HCEC 1CT (cell line): Measurements from ENCODE around the gene OVAAL.

Experiments
- DNase-seq: peaks from one replicate; pipeline ENCODE4 v3.0.0-alpha.2; 2017

Gene OVAAL

DNA sequence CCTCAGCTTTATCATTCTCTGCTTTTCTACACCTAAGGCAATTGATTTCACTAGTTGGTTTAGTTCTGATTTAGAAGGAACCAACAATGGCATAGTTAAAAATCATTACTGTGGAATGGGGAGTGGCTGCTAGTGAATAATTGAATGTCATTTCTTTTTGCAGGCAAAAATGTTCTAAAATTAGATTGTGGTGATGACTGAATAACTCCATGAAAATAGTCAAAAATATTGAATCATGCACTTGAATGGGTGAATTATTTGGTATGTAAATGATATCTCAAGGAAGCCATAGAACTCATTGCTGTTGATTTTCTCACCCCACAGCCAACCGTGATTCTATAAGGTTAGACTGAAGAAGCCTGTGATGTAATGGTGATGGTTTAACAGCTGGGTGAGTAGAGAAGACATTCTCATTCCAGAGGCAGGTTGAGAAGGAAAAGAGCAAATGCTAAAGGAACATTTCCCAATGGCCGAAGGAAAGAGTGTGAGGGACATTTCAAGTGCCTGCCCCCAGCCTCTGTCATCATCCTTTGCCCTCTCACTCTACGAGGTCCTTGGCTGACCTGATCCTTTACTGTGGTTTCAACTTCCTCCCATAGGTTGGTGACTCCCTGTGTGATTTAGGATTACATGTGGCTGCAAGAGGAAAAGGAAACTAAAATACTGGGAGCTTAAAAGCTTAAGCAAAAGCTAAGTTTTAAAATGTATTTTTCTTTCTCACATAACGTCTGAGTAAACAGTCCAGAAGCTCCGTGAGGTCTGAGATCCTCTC, 12.5 kb downstream of the OVAAL start:
- peak; percentile 59 for DNase-seq

DNA sequence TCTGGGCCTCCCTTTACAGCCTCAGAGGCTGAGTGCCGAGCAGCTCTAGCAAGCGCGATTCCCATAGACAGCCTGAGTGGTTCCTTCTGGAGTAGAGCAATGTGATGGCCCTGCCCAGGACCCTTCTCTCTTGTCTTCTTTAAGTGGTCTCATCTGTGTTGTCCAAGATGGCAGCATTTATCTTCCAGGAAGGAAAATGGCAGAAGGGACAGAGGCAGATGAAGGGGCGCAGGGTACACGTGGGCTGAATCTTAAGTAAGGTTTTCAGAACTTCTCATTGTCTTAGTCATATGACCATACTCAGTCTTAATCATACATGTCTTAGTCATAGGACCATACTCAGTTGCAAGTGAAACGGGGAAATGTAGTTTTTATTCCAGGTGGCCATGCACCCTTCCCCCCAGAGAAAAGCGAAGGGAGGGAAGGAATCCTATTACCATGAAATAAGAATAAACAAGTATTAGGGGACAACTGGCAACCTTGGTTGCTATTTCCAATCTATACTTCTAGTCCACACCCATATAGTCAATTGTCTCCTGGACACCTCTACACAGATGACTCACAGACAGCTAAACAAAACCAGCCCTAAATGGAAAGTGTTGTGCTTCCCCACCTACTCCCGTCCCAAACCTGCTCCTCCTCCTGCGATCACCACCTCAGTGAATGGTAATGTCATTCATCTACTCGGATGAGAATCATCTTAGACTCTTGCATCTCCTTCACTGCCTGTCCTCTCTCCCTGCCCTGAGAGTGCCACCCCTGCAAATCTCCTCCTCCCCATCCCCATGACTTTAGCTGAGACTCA, 13.3 kb downstream of the OVAAL start:
- peak; percentile 57 for DNase-seq

DNA sequence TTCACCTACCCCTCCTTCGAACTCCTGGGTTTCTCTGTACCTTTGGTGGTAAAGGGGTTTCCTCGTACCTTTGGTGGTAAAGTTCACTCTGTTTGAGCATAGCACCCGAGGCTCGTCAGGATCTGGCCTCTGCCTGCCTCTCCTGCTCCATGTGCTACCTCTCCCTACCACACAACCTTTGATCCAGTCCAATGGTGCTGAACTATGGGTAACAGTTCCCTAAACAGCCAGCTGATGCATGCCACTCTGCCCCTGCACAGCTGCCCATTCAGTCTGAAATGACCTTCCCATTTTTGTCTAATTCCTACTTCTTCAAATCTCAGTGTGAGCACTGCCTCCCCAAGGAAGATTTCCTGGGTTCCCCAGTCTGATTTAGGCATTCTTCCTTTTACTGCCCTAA, 14.0 kb downstream of the OVAAL start:
- no peak for DNase-seq

DNA sequence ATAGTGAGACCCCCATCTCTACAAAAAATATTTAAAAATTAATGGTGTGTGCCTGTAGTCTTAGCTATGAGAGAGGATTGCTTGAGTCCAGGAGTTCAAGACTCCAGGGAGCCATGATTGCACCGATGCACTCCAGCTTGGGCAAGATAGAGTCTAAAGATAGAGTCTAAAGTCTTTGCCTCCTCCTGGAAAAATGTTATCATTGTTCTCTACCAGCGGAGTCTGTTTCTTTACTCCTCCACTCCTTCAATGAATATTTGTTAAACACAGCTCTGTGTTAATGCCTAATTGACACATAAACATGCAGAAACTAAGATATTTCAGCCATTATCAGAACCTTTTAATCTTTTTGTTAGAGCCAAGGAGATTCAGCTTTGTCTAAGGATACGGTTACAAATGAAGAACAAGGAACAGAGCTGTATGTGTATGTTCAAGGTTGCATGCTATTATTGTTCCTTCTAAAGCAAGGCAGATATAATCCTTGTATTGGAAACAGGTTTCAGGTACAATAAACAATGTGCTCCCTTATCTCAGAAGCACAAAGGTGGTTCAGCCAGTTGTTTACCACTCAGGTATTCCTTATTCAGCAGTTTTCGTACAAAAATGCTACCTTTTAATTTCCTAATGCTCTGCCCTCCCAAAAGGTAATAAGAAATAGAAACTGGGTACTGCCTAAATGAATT, 15.4 kb downstream of the OVAAL start:
- DNase-seq: no peak

DNA sequence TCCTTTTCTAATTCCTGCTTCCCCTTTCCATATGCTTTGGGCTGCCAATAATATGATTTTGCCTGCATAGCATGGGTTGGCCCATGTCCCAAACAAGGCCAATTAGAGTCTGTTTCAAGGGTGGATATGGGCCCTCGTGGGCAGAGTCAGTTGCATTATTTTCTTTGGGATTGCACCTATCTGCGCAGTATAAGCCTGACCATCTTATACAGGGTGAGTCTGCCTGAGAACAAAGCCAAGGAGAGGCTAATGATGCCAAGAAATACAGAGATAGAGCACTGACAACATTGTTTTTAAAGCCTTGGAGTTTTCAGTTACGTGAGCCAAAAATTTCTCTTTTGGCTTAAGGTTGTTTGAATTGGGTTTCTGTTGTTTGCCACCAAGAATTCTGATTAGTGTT, 18.6 kb downstream of the OVAAL start:
- no peak for DNase-seq

DNA sequence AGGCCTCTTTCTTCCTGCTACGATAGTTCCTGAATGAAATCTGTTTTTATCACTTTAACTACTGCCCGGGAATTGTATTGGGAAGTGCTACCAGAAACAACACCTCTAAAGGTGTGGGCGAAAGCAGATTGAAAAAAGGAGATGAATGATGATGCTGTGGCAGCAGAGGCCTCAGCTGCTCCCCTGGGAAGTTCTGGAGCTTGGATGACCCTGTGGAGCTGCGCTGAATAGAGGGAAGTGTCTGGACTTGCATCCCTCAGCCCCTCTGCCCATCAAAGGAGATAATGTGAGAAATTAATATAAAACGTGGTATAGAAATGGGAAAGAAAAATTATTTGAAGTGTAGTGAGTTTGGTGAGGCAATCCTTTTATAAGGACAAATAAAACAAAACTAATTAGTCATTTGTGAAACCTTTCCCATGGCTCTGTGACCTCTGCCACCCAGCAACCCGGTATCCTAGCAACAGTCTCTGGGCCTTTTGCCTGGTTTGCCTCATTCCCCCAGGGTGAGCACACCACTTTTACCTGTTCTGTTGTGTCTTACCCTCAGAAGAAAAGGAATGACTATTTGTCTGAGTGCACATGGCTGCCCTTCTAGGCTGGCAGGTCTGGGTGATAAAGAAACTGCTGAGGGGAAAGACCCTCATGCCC, 21.3 kb downstream of the OVAAL start:
- DNase-seq: peak; percentile 43

DNA sequence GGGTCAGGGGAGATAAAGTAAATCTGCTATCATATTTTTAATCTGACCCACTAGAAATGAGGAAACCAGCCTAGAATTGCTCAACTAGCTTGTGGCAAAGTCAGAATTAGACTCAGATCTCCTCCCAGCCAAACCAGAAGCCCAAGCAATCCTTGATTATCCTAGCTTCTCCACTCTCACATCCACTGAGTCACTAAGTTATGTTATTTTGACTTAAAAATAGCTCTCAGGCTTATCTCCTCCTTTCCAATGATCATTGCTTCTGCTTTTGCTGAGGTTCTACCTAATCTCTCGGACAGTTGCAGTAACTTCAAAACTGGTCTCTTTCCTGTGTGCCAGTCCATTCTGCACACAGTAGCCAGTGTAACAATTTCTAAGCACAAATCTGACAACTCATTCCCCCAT, 22.9 kb downstream of the OVAAL start:
- peak; percentile 13 for DNase-seq

DNA sequence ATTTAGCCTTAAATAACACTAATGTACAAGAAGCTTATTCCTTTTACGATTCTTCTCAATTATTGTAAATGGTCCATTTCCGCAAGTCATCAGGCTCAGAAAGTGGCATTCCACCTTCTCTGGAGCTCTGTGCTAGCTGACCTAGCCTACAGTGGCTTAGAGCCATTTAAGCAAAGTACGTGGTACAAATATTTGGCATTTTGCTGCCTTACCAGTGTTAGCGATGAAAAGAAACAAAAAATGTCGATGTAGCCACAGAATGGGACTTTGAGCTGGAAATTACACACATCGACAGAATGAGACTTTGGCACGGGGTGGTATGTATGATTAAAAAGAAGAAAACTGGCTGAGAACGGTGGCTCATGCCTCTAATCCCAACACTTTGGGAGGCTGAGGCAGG, 26.1 kb downstream of the OVAAL start:
- no peak for DNase-seq

DNA sequence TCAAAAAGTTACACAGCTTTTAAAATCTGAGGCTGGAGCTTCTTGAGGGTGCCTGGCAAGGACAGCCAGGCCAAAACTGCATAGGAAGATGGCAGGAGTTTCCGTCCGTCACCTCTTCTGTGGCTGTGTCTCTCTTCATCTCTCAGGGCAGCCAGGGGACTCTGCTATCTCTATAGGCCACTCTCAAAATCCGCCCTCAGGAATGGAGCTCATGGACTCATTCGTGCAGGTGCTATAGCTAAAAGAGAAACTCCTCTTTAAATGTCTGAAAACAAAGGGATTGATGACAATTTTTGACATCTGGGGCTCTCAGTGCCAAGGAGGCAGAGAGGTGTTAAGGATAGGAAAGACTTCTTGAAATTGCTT, 27.2 kb downstream of the OVAAL start:
- no peak for DNase-seq

DNA sequence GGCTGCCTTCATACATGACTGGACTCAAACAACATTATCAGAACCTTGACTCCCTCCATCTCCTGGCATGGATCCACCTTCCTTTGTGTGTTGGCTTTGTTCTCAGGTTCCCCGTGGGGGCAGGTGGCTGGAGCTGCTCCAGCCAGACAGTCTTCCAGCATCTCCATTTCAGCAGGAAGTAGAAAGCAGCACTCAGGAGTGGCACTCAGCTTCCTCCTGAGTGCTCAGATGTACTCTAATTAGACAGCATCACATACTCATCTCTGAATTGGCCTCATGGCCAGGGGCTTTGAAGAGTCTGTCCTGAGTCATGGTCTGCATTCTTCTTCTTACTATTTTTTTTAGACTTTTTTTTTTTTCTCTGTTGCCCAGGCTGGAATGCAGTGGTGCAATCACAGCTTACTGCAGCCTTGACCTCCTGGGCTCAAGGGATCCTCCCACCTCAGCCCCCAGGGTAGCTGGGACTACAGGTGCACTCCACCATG, 27.9 kb downstream of the OVAAL start:
- peak; percentile 43 for DNase-seq

DNA sequence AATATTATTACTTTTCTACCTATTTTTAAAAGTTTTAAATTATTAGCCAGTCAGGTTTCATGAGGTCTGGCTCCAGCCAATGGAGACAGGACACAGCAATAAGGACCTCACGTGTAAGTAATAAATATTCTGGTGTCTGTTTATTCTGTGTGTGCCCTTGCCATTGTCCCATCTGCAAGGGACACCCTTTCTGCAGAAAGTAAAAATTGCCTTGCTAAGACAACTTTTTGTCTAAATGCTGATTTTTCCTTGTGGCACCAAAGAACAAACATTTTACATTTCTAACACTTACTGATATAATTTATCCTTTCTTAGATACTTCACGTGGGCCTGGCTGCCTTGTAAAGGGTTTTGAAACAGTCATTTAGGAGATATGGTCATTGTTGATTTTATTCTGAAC, 29.4 kb downstream of the OVAAL start:
- no peak for DNase-seq

DNA sequence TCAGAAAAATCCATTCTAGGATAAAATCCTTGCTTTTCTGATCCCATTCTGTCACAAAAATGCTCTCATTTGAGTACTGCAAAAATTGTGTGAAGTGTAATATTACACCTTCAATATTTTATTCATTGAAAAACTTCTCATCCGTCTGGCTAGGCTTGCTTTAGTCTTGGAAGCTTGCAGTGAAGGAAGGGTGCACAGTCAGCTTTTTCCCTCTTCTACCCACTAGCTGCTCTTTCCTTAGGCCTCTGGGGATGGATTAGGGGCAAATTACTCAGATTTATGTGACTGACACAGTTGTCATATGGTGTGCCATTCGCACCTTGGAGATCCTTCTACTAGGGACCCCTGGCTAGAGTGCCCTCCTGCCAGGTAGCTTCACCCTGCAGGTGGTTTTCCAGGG, 32.1 kb downstream of the OVAAL start:
- no peak for DNase-seq

DNA sequence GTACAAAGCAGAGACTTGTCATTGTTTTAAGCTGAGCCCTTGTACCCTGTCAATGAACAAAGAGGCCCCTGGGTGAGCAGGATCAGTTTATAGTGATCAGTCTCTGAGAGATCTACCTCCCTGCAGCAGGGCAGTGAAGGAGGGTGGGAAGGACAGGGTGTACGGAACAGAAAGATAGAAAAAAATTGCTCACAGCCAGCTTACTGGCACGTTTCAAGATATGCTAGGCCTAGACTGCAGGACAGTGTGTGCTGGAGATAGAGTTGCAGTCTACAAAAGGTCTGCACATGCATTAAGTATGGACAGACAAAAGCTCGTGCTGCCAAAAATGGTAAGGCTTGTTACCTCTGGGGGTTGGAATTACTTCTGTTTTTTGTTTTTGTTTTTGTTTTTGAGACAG, 34.6 kb downstream of the OVAAL start:
- no peak for DNase-seq

DNA sequence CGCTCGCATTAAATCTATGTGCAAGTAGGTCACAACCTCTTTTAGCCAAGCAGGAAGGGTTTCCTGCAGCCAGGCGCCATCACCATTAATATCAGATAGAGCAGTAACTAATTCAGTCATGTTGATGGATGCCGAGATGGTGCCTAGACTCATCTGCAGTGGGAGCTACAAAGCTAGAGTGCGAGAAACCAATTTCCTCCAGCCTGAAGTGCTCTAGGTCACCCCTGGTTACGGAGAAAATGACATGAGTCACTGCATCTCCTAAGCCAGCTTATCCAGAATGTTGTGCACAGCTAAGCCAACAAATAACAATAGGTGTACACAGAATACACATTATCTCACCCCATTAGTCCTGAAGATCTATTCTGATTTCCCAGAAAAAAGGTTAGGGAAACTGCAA, 36.0 kb downstream of the OVAAL start:
- DNase-seq: no peak

DNA sequence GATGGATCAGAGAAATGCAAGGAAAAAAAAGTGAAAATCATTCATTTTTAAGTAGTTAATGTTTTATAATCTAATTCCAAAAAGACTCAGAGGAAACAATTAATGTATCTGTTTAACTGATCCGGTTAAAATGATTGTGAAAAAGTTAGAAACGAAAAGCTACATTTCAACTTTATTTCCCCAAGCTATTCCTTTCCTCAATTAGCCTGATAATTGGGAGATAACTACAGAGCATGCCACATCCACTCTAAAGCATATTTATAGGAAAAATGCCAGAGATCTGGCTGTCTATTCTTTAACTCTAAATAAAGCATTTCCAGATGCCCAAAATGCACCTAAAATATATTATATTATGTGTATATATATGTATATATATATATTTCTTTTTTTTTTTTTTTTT, 37.2 kb downstream of the OVAAL start:
- DNase-seq: no peak

DNA sequence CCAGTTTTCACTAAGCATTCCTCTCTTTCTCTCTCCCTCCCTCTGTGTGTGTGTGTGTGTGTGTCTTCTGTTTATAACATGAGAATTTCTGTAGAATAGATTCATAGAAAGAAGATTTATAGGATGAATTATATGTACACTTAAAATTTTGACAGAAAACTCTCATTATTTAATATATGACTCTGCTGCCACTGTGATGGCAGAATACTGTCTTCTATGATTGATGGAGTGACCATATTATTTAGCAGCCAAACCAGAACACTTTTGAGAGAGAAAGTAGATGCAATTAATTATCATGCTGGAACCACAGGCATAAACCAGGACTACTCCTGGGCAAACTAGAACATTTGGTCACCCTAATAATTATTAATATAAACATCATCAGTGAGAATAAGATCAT, 38.8 kb downstream of the OVAAL start:
- no peak for DNase-seq

DNA sequence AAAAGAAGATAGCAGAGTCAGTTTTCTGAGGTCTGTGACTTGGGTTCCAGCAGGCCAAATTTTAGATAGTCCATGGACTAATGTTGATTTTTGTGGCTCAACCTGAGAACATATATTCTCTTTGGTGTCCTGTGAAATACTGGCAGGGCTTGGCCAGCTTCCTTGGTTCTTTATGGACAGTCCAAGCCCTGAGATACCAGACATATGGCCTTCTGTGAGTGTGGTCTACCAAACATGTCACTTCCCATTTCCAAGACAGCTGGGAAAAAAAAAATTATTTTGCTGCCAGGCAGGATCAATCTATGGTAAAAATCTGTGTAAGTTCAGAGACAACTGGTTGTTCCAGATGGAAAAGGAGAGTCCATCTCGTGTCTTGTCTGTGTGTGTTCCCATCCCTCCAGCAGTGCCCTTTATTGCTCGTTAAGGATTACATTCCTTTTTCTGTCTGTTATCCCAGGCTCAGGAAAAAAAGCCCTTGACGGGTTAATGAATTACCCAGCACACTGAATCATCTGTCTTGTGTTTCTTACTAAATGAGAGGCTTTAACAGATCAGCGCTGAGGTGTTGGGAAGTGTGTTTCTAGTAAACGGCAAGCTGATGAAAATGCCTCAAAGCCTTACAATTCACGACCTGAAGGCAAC, 39.7 kb downstream of the OVAAL start:
- DNase-seq: no peak

DNA sequence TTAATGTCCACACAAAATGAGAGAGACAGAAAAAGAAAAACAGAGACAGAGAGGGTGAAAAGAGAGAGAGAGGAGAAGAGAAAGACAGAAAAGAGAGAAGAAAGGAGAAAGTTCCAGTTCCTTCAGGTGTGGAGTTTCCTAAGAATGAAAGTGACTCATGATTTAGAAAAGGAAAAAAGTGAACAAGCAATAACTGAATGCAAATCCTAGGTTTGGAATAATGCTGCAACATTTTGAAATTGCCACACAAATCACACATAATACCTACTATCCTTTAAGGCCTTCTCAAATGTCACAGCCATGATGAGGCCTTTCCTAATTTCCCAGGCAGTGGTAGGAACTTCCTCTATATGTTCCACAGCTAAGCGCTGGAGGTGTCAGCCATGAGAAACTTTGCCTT, 41.6 kb downstream of the OVAAL start:
- DNase-seq: no peak

DNA sequence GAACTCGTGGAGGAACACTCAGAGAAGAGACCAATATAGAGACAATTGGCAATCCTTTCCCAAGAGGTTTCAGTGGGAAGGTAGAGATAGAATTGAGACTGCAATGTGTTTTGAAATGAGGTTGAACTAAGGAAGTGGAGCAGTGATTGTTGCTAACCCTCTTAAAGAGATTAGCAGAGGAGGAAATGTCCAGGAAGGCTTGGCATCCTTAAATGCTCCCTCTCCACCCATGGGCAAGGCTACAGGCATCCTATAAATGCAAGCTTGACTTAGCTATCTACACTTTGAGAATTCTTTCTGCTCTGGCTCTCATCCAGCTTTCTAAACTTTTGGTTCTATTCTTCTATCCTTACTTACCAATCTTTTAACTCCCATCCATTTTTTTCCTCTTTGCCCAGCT, 42.7 kb downstream of the OVAAL start:
- DNase-seq: no peak

DNA sequence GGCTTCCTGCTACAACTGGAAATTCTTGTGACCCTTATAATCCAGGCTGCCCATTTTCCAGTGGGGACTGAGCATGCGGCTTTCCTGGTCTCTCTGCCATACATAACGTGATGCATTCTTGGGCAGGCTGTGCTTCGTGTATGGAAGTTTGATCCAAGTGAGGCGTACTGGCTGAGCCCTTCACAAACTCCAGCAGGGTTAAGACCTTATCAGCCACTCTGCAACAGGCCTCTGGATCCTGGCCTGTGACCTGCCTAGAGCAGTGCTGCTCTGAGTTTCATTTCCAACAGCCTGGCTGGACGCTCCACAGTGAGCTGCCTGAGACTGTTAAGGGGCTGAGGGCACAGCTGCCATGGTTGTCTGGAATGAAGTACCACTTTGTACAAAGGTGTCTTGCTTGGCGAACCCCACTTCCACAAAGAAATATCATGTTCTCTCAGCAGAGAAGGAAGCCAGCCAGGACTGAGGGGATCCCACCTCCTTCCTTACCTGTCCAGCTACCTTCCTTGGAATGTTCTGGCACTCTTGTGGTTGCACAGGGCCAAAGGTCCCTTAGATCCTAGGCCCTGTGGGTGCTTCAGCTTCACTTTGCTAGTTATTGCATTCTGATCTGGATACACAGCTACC, 44.6 kb downstream of the OVAAL start:
- DNase-seq: no peak

DNA sequence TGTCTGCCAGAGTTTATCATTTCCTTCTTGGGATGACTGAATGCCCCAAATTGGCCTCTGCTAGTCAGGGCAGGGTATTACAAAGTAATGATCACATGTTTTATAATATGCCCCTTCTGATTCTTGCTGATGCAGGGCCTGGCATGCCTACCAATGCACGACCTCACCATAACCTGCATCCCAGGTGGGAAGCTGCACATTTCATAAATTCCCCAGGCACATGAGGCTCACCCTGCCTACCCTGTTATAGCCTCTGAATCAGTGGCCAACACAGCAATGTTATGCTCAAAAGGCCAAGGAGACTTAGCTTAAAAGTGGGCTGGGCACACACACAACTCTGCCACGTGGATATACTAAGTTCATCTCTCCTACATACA, 45.1 kb downstream of the OVAAL start:
- no peak for DNase-seq

DNA sequence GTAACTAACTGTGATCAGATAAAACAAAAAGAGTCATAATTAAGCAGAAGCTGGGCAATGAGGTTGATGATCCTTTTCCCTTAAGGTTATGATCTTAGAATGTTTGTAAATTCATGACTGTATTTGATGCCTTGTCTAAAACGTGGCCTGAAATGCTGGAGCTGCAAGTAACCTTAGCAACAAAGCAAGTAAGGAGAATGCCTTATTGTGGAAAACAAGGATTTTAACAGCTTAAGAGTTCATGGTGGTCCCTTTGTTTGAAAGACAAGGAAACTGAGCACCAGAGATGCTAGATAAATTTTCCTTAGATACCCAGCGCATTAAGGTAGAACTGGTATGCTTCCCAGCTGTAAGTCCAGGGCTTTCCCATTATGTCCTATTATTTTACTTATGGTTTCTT, 47.4 kb downstream of the OVAAL start:
- no peak for DNase-seq
